Activated T-cell treated with anti-CD3 and anti-CD28 coated beads, Interleukin-2, amount 50 U/mL, for 72 hours (primary cell): ENCODE data around the gene SEC23A. TPM values are rescaled to one million over a fixed set of nuclear protein-coding genes. Genes with fewer than 3 reads are reported as not detected.
"Not testable (repeated sequence)": the region's sequence is repeated elsewhere in the genome, so short reads cannot be mapped to it uniquely, and the experiment has no call there.

Source experiments
- ATAC-seq, 2 donors: fragments of 150-1000 bp; cut with Tn5 transposase; replicated peaks in 1 of 2; 2 replicates each; pipeline ENCODE4 v1.10.0; 2021; ENCODE audit warnings: moderate library complexity in 2 of 2, mild to moderate bottlenecking in 1 of 2
- DNase-seq, 2 donors: peaks; one replicate each; pipeline ENCODE4 v3.0.0; 2021 to 2022; ENCODE audit warnings: mixed read lengths in 1 of 2
- H3K27ac Mint-ChIP-seq: one replicate; pipeline ENCODE4 v1.8.0; 2022; ENCODE audit warnings: mild to moderate bottlenecking, moderate library complexity, mixed read lengths
- H3K27me3 Mint-ChIP-seq: one replicate; pipeline ENCODE4 v1.8.0; 2022; ENCODE audit warnings: low read depth, mixed read lengths
- H3K36me3 Mint-ChIP-seq, 2 donors: one replicate each; pipeline ENCODE4 v1.8.0; 2022; ENCODE audit warnings: mixed read lengths in 2 of 2, mild to moderate bottlenecking in 1 of 2; ENCODE audit not compliant: insufficient read depth in 2 of 2
- H3K4me1 Mint-ChIP-seq: one replicate; pipeline ENCODE4 v1.8.0; 2022; ENCODE audit warnings: low read depth, mixed read lengths
- H3K4me3 Mint-ChIP-seq, 2 donors: one replicate each; pipeline ENCODE4 v1.8.0; 2022; ENCODE audit warnings: mild to moderate bottlenecking in 2 of 2, mixed read lengths in 2 of 2, moderate library complexity in 2 of 2
- H3K9me3 Mint-ChIP-seq, 2 donors: one replicate each; pipeline ENCODE4 v1.8.0; 2022; ENCODE audit warnings: mixed read lengths in 2 of 2
- total RNA-seq, 2 donors: library from RNA; stranded (reverse); gene quantifications; one replicate each; pipeline ENCODE4 v1.2.3, GENCODE V29; 2022

SEC23A gene
- total RNA-seq, 2 donors from 2014 or later = 60.9 to 71.3 TPM

DNA sequence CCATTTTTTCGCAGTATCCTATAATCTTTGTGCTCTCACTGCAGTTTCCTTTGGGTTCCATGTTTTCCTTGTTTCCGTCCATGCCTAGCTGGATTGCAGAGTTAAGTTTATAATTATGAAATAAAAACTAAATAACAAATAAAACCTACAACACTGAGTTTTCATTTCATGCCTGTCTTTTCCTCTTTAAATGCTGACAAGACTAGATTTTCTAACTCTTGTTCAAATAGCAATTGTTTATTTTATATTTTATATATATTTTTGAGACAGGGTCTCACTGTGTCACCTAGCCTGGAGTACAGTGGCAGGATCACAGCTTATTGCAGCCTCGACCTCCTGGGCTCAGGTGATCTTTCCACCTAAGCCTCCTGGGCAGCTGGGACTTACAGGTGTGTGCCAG lies 5.8 kb upstream of the SEC23A start:
- Mint-ChIP-seq H3K27me3 (no peaks in the 10 kb centered on the region), H3K4me1 (peaks cover 44% of the 10 kb centered on the region), H3K4me3 (no peak overlapping the region), H3K9me3 (no peaks in the 10 kb centered on the region), H3K27ac (no peak overlapping the region), H3K36me3 (no peaks in the 10 kb centered on the region)
- DNase-seq = no peak
- no peak for ATAC-seq

DNA sequence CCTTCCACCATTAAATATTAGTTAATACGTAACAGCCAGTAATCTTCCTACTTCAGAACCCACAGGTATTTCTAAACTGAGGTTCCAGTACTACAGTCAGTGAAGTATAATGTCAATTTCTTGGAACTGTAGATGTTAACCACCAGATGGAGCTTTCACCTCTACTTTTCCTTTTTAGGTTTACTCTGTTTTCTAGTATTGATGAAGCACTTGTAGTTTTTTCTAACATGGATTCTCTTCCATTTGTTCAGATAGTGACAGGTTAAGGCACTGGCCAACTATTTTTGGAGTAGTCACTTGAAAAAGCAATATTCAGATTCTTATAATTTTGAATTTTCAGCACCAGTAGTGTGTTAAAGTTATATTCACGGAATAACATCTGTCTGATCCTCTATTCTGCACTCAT lies 4.6 kb upstream of the SEC23A start:
- Mint-ChIP-seq H3K27ac (no peak overlapping the region), H3K27me3 (no peaks in the 10 kb centered on the region), H3K4me1 (peaks cover 46% of the 10 kb centered on the region), H3K36me3 (peaks cover 0 to 2% of the 10 kb centered on the region in 2 donors), H3K4me3 (no peak overlapping the region), H3K9me3 (no peaks in the 10 kb centered on the region)
- DNase-seq (no peak), ATAC-seq (no peak)

DNA sequence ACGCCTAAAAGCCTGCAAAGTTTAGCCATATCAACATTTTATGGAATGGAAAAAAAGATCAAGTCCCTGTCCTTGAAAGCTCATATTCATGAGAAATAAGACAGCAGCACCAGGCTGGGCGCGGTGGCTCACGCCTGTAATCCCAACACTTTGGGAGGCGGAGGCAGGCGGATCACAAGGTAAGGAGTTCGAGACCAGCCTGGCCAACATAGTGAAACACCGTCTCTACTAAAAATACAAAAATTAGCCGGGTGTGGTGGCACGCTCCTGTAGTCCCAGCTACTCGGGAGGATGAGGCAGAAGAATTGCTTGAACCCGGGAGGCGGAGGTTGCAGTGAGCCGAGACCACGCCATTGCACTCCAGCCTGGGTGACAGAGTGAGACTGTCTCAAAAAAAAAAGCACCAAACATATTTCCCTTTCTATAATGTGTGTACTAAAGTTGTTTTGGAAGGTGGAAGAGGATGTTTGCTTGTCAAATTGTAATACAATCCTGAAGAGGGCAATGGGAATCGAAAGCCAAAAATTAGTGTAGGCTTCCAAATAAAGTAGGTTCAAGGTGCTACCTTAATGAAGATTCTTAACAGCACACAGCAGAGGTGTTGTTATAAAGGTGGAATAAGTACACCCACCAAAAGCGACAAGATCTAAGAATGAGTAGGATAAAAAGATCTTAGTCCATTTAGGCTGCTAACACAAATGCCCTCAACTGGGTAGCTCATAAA lies 1.2 kb upstream of the SEC23A start:
- Mint-ChIP-seq H3K4me3 (peak overlapping the region; percentile 98), H3K27ac (peak overlapping the region; percentile 98), H3K4me1 (peaks cover 49% of the 10 kb centered on the region)
- ATAC-seq, H3K36me3 Mint-ChIP-seq, DNase-seq, H3K9me3 Mint-ChIP-seq, H3K27me3 Mint-ChIP-seq: not testable (repeated sequence)

DNA sequence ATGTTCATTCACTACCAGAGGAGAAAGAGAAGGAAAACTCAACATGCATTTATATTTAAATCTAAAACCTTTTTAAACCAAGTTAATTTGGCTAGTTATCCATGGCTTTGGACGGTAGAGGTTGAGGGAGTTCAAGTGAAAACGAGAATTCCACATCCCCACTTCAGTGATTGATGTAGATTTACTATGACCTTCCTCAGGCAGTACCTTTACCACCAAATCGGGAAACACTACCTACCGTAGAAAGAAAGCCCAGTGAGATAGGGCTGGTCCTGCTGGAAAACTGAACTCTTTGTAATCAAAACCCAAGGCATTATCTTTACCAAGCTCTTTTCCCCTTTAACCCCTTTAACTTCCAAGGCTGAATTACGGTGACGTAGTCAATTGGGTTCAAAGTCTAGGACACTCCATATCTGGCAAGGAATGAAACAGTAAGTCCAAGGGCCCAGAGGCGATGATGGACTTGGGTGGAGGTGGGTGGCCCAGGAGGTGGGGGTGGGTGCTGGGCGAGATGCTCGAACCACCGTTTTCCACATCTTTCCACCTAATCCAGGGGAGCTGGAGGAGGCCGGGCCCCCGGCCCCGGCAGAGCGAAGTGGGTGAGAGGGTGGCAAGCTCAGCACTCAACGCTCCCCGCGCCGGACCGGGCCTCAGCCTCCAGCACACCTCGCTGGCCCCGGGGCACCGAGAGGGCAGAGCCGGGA lies 618 bp downstream of the SEC23A start:
- Mint-ChIP-seq H3K4me1 (peaks cover 54% of the 10 kb centered on the region), H3K36me3 (peaks cover 4 to 5% of the 10 kb centered on the region in 2 donors), H3K27ac (peak overlapping the region; percentile 98), H3K4me3 (peak overlapping the region; percentile 98), H3K9me3 (no peaks in the 10 kb centered on the region), H3K27me3 (no peaks in the 10 kb centered on the region)
- ATAC-seq = no peak
- DNase-seq = no peak

DNA sequence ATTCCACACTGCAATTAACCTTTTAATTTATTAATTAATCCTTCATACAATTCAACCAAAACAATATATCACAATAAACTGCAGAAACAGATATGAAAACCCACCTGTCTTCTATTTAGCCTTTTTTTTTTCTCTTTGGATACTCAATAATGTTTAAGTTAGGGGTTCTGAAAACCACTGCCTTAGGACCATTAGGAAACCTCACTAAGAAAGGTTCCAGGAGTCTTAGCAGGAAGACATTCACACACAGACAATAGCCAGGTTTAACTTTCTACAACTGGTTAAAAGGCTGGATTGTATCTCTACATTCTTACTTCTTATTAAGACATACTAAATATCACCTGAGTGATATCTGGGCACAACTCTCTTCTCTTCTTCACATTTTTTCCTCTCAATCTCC lies 3.3 kb downstream of the SEC23A start:
- peaks cover 5 to 6% of the 10 kb centered on the region in 2 donors for H3K36me3 Mint-ChIP-seq

DNA sequence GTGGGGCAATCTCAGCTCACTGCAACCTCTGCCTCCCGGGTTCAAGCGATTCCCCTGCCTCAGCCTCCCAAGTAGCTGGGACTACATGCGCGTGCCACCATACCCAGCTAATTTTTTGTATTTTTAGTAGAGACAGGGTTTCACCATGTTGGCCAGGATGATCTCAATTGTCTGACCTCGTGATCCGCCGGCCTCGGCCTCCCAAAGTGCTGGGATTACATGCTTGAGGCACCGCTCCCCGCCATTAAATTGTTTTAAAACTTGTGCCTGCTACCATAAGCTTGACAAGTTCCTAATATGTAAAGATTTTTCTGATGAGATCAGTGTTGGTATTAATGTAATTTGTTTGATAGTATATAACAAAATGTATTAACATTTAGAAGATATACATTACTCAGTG lies 3.8 kb downstream of the SEC23A start:
- not testable (repeated sequence) for H3K27me3 Mint-ChIP-seq, H3K36me3 Mint-ChIP-seq, H3K9me3 Mint-ChIP-seq, ATAC-seq, DNase-seq, H3K4me3 Mint-ChIP-seq
- Mint-ChIP-seq H3K4me1 (peaks cover 65% of the 10 kb centered on the region), H3K27ac (peak overlapping the region; percentile 8)

More for the DNA sequence above, 3.3 kb downstream of the SEC23A start:
- no peak for DNase-seq
- no peaks in the 10 kb centered on the region for H3K27me3 Mint-ChIP-seq
- no peaks in the 10 kb centered on the region for H3K9me3 Mint-ChIP-seq
- no peak overlapping the region for H3K27ac Mint-ChIP-seq
- ATAC-seq = no peak
- H3K4me1 Mint-ChIP-seq = peaks cover 65% of the 10 kb centered on the region
- H3K4me3 Mint-ChIP-seq = peak overlapping the region in 1 of 2 donors; percentile 15

DNA sequence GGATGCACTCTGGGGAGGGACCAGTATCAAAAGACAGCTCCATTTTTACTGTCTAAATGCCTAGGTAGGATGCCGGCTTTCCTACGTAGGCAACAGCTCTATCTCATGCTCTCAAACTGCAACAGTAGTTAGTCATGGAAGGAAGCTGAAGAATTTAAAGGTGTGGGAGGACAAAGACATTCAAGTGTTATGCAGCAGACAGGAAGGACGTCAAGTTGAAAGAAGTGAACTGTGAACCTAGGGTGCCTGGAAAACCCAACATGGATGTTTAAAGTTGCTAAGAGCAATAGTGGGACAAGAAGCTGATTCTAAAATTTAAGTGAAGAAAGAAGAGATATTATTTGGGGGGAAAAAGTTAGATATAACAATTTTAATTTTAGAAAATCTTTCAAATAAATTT lies 5.9 kb downstream of the SEC23A start:
- Mint-ChIP-seq H3K9me3 (no peaks in the 10 kb centered on the region), H3K27me3 (no peaks in the 10 kb centered on the region), H3K36me3 (peaks cover 3 to 12% of the 10 kb centered on the region in 2 donors), H3K27ac (peak overlapping the region; percentile 26), H3K4me3 (peak overlapping the region; percentile 52 to 60), H3K4me1 (peaks cover 60% of the 10 kb centered on the region)
- DNase-seq (peak; percentile 11 to 26), ATAC-seq (peak; percentile 95 to 99)

DNA sequence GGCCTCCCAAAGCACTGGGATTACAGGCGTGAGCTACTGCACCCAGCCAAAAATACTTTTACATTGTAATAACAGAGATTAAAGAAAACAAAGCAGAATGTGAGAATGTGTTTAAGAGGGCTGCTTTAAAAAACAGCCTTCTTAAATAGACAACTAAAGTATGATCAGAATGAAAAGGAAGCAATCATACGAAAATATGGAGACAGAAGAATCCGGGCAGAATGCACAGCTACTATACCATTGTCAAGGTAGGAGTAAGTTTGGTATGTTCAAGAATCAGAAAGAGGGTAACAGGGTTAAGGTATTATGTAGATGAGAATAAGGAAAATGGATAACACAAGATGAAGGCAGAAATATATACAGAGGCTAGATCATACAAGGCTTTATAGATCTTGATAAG lies 8.5 kb downstream of the SEC23A start:
- Mint-ChIP-seq H3K4me1 (peaks cover 50% of the 10 kb centered on the region), H3K4me3 (peak overlapping the region in 1 of 2 donors; percentile 50), H3K36me3 (peaks cover 6 to 30% of the 10 kb centered on the region in 2 donors), H3K9me3 (no peaks in the 10 kb centered on the region), H3K27ac (peak overlapping the region; percentile 76), H3K27me3 (no peaks in the 10 kb centered on the region)
- DNase-seq = no peak
- no peak for ATAC-seq

DNA sequence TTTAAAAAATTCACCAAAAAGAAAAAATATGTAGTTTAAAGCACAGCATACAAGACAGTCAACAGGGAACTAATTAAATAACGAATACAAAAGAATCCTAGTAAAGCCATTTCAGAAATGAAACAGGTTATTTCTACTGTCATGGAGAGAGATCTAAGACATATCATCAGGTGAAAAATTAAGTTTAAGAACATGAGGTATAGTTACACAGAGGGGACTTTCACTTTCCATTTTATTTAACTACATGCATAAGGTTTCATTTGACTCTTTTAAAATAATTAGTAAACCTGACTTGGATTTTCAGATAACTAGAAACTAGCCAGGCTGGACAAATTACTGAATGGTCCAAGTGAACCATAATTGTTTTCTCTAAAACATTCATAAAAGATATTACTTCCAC lies 11.3 kb downstream of the SEC23A start:
- Mint-ChIP-seq H3K9me3 (no peaks in the 10 kb centered on the region), H3K27me3 (no peaks in the 10 kb centered on the region), H3K4me1 (peaks cover 29% of the 10 kb centered on the region), H3K27ac (peak overlapping the region; percentile 91), H3K36me3 (peaks cover 9 to 39% of the 10 kb centered on the region in 2 donors), H3K4me3 (peak overlapping the region in 1 of 2 donors; percentile 61)
- peak in 1 of 2 donors; percentile 28 for ATAC-seq
- DNase-seq = no peak

DNA sequence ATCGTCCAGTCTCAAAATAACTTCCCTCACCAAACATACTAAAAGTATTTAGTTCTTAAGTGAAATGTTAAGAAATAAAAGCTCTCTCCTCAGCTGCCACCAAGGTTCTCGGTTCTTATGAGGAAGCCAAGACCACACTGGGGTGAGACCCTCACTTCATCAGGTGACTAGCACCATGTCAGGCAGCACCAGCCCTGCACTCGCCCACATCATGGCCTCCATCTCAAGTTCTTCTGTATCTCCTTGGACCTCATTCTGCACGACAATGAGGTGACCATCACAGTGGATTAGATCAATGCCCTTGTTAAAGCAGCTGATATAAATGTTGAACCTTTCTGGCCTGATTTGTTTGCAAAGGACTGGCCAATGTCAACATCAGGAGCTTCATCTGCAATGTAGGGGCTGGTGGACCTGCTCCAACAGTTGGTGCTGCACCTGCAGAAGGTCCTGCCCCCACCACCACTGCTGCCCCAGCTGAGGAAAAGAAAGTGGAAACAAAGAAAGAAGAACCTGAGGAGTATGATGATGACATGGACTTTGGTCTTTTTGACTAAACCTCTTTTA lies 12.4 kb downstream of the SEC23A start:
- peaks cover 9 to 39% of the 10 kb centered on the region in 2 donors for H3K36me3 Mint-ChIP-seq
- ATAC-seq = no peak
- no peak for DNase-seq
- no peak overlapping the region for H3K4me3 Mint-ChIP-seq
- peak overlapping the region; percentile 39 for H3K27ac Mint-ChIP-seq
- H3K4me1 Mint-ChIP-seq = peaks cover 22% of the 10 kb centered on the region
- no peaks in the 10 kb centered on the region for H3K9me3 Mint-ChIP-seq
- no peaks in the 10 kb centered on the region for H3K27me3 Mint-ChIP-seq

DNA sequence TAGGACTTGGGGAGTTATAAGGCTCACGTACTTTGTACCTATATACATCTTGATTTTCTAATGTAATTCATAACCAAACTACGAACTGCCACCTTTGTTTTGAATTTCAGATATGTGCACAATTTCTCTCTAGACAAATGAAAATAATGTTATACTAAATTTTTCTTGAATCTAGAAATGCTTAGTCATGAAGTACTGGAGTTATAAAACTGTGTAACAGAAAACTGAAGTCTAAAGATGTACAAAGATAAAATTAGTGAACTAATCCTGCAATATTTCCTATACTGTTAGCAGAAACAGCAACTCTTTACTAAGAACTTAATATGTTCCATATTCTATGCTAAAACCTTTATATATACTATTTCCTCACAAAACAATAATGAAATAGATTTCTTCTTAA lies 15.5 kb downstream of the SEC23A start:
- Mint-ChIP-seq H3K4me3 (no peak overlapping the region), H3K27ac (no peak overlapping the region), H3K27me3 (no peaks in the 10 kb centered on the region), H3K9me3 (no peaks in the 10 kb centered on the region), H3K4me1 (peaks cover 11% of the 10 kb centered on the region), H3K36me3 (peaks cover 12 to 43% of the 10 kb centered on the region in 2 donors)
- ATAC-seq = no peak
- no peak for DNase-seq

DNA sequence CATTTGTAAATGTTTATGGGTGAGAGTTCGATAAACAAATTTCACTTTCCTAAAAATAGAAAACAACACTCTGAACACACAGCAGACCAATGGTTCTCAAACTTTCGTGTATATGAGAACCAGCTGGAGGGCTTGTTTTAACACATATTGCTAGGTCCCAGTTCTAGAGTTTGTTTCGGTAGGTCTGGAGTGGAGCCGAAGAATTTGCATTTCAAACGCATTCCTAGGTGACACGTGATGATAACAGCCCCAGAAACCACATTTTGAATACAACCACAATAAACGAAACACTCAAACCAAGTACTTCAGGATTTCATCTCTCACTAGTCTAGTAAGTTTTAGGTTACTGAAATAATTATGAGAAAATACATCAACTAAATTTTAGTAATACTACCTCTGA lies 17.1 kb downstream of the SEC23A start:
- H3K9me3 Mint-ChIP-seq = no peaks in the 10 kb centered on the region
- peaks cover 12 to 35% of the 10 kb centered on the region in 2 donors for H3K36me3 Mint-ChIP-seq
- ATAC-seq = no peak
- DNase-seq = no peak
- no peaks in the 10 kb centered on the region for H3K4me1 Mint-ChIP-seq
- H3K4me3 Mint-ChIP-seq = no peak overlapping the region
- no peak overlapping the region for H3K27ac Mint-ChIP-seq
- H3K27me3 Mint-ChIP-seq = no peaks in the 10 kb centered on the region

DNA sequence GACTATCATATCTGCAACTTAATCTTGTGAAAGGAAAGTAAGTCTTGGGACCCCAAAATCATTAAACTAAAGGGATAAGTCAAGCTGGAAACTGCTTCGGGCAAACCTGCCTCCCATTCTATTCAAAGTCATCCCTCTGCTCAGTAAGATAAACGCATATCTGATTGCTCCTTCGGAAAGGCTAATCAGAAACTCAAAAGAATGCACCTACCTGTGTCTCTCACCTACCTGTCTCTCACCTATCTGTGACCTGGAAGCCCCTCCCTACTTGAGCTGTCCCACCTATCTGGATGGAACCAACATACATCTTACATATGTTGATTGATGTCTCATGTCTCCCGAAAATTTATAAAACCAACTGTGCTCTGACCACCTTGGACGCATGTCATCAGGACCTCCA lies 19.9 kb downstream of the SEC23A start:
- H3K36me3 Mint-ChIP-seq = peaks cover 8 to 28% of the 10 kb centered on the region in 2 donors
- DNase-seq = no peak
- no peak overlapping the region for H3K27ac Mint-ChIP-seq

More for the DNA sequence above, 19.9 kb downstream of the SEC23A start:
- Mint-ChIP-seq H3K9me3 (no peaks in the 10 kb centered on the region), H3K4me1 (no peaks in the 10 kb centered on the region), H3K4me3 (no peak overlapping the region), H3K27me3 (no peaks in the 10 kb centered on the region)
- no peak for ATAC-seq
